ENCODE measurements around the gene CSTB.
A peak's percentile ranks its signal among the peaks of the same experiment; 100 is the strongest.

Gene CSTB

GRCh38 chr21:43764576-43765495 is 11.3 kb downstream of the CSTB start:
- no peak for TF ChIP-seq CTCF (conservative IDR thresholded peaks at IDR 0.05; ENCODE audit: low read depth)
- DNase-seq (ENCODE audit: low spot score): no peak
- H3K27ac ChIP-seq: peak overlapping the region; percentile 94
- ChIA-PET CTCF (no interaction called here), POLR2A (ENCODE audit: low non-redundant PET) (no interaction called here)

GRCh38 chr21:43763901-43764523 is 12.1 kb downstream of the CSTB start:
- POLR2A ChIA-PET (ENCODE audit: low non-redundant PET): no interaction called here
- CTCF ChIA-PET: interaction anchor here (0.6 kb wide), 1 partner anchor 212 kb away, joined by 3 read pairs; no protein-coding TSS in a partner anchor
- TF ChIP-seq CTCF (conservative IDR thresholded peaks at IDR 0.05; ENCODE audit: low read depth): no peak
- peak overlapping the region; percentile 94 for H3K27ac ChIP-seq
- no peak for DNase-seq (ENCODE audit: low spot score)

GRCh38 chr21:43762303-43763128 is 13.6 kb downstream of the CSTB start:
- H3K27ac ChIP-seq: peak overlapping the region; percentile 94
- ChIA-PET POLR2A (ENCODE audit: low non-redundant PET) (no interaction called here), CTCF (interaction anchor here (0.8 kb wide), 1 partner anchor 26 kb away, joined by 3 read pairs; no protein-coding TSS in a partner anchor)
- DNase-seq (ENCODE audit: low spot score): peak; percentile 71
- TF ChIP-seq CTCF (conservative IDR thresholded peaks at IDR 0.05; ENCODE audit: low read depth): no peak

- DNase-seq (ENCODE audit: low spot score): no peak
- no peak for TF ChIP-seq CTCF (conservative IDR thresholded peaks at IDR 0.05; ENCODE audit: low read depth)
- ChIA-PET CTCF (interaction anchor here (0.8 kb wide), 1 partner anchor 25 kb away, joined by 3 read pairs; no protein-coding TSS in a partner anchor), POLR2A (ENCODE audit: low non-redundant PET) (no interaction called here)
- peak overlapping the region; percentile 94 for H3K27ac ChIP-seq
These were observed 14.2 kb downstream of the CSTB start for GRCh38 chr21:43761886-43762285.

- TF ChIP-seq CTCF (conservative IDR thresholded peaks at IDR 0.05; ENCODE audit: low read depth): no peak
- no peak for DNase-seq (ENCODE audit: low spot score)
- ChIA-PET CTCF (no interaction called here), POLR2A (ENCODE audit: low non-redundant PET) (no interaction called here)
- H3K27ac ChIP-seq: peak overlapping the region; percentile 94
These were observed 15.6 kb downstream of the CSTB start for GRCh38 chr21:43760391-43760958.

GRCh38 chr21:43759651-43760050 is 16.5 kb downstream of the CSTB start:
- ChIA-PET CTCF (interaction anchor here (1.0 kb wide), 1 partner anchor 10 kb away, joined by 3 read pairs; no protein-coding TSS in a partner anchor), POLR2A (ENCODE audit: low non-redundant PET) (no interaction called here)
- DNase-seq (ENCODE audit: low spot score): no peak
- peak overlapping the region; percentile 94 for H3K27ac ChIP-seq
- TF ChIP-seq CTCF (conservative IDR thresholded peaks at IDR 0.05; ENCODE audit: low read depth): no peak
